MM.1S (cell line): Measurements from ENCODE around the gene LCN15.

Source experiments
- DNase-seq: peaks from one replicate; pipeline ENCODE4 v3.0.0-alpha.2; 2015
- H2AFZ ChIP-seq: fragments of 300-600 bp; sonication (generic); 2 replicates; pipeline ENCODE4 v1.6.0; 2016; ENCODE audit warnings: antibody characterized with exemption, low read length
- H3F3A ChIP-seq: fragments of 300-600 bp; sonication (generic); 2 replicates; pipeline ENCODE4 v1.6.1; 2016; ENCODE audit warnings: mild to moderate bottlenecking, antibody characterized with exemption, low read length, moderate library complexity, mixed read lengths; ENCODE audit not compliant: insufficient read depth
- H3K27ac ChIP-seq: fragments of 300-600 bp; sonication (generic); 2 replicates; pipeline ENCODE4 v1.5.1; 2016; ENCODE audit warnings: mild to moderate bottlenecking, low read length
- H3K27me3 ChIP-seq: fragments of 300-600 bp; sonication (generic); replicated peaks from 2 replicates; pipeline ENCODE4 v1.6.0; 2016; ENCODE audit warnings: low read length; ENCODE audit not compliant: insufficient read depth
- H3K36me3 ChIP-seq: fragments of 300-600 bp; sonication (generic); replicated peaks from 2 replicates; pipeline ENCODE4 v1.6.1; 2016; ENCODE audit warnings: mild to moderate bottlenecking, low read length, mixed read lengths; ENCODE audit not compliant: insufficient read depth
- H3K4me1 ChIP-seq: fragments of 300-600 bp; sonication (generic); 2 replicates; pipeline ENCODE4 v1.6.1; 2016; ENCODE audit warnings: low read length, mixed read lengths
- H3K4me2 ChIP-seq: fragments of 300-600 bp; sonication (generic); 2 replicates; pipeline ENCODE4 v1.6.0; 2016; ENCODE audit warnings: low read depth, low read length
- H3K4me3 ChIP-seq: fragments of 300-600 bp; sonication (generic); 2 replicates; pipeline ENCODE4 v1.5.1; 2016; ENCODE audit warnings: low read length, mixed read lengths
- H3K79me2 ChIP-seq: fragments of 300-600 bp; sonication (generic); 2 replicates; pipeline ENCODE4 v1.6.1; 2016; ENCODE audit warnings: mixed run types, low read length, mixed read lengths
- H3K9ac ChIP-seq: fragments of 300-600 bp; sonication (generic); 2 replicates; pipeline ENCODE4 v1.6.1; 2016; ENCODE audit warnings: low read length, mixed read lengths
- H3K9me2 ChIP-seq: fragments of 300-600 bp; sonication (generic); replicated peaks from 2 replicates; pipeline ENCODE4 v1.6.1; 2016; ENCODE audit warnings: mild to moderate bottlenecking, low read length, mixed read lengths; ENCODE audit not compliant: insufficient read depth
- H3K9me3 ChIP-seq: fragments of 300-600 bp; sonication (generic); replicated peaks from 2 replicates; pipeline ENCODE4 v1.6.1; 2016; ENCODE audit warnings: mild to moderate bottlenecking, low read length, mixed read lengths; ENCODE audit not compliant: insufficient read depth
- H4K20me1 ChIP-seq: fragments of 300-600 bp; sonication (generic); 2 replicates; pipeline ENCODE4 v1.6.1; 2016; ENCODE audit warnings: mild to moderate bottlenecking, low read length, moderate library complexity, mixed read lengths; ENCODE audit not compliant: insufficient read depth
- CTCF ChIP-seq: fragments of 300-600 bp; sonication (generic); IDR thresholded peaks from 2 replicates; pipeline ENCODE4 v1.5.1; 2016; ENCODE audit warnings: antibody characterized with exemption, low read length, mixed read lengths
- EZH2 ChIP-seq: fragments of 300-600 bp; sonication (generic); optimal IDR thresholded peaks from 2 replicates; pipeline ENCODE3; 2017; ENCODE audit warnings: low read depth, mild to moderate bottlenecking, antibody characterized with exemption, low read length, mixed read lengths
- EZH2phosphoT487 ChIP-seq: fragments of 300-600 bp; sonication (generic); IDR thresholded peaks from 2 replicates; pipeline ENCODE4 v1.6.1; 2018; ENCODE audit warnings: antibody characterized with exemption, low read length

The LCN15 gene

GRCh38 chr9:136764301-136764891 is at the start of gene LCN15:
TSS of gene LCN15 (minus strand) at chr9:136764518. CDS start at chr9:136764488, 30 bp downstream.
- peak within 1 kb of the TSS; percentile 94; the same call in 1 of the 2 replicates for H3K4me2 ChIP-seq
- no peaks in the 10 kb centered on the region for H3K9me2 ChIP-seq
- H3K4me1 ChIP-seq: peaks cover 17% of the 10 kb centered on the region
- H3F3A ChIP-seq: peaks cover 28% of the 10 kb centered on the region
- peak within 1 kb of the TSS; percentile 59; the same call in 1 of the 2 replicates for H3K4me3 ChIP-seq
- peaks cover 26% of the 10 kb centered on the region for H3K27me3 ChIP-seq
- H3K36me3 ChIP-seq: no peaks in the 10 kb centered on the region
- peak within 1 kb of the TSS; percentile 70; the same call in 1 of the 2 replicates for H3K27ac ChIP-seq
- TF ChIP-seq EZH2phosphoT487 (no peak), EZH2 (no peak), CTCF (no peak)
- no peaks in the 10 kb centered on the region for H4K20me1 ChIP-seq
- DNase-seq: no peak
- H3K79me2 ChIP-seq: no peaks in the 10 kb centered on the region
- no peaks in the 10 kb centered on the region for H3K9me3 ChIP-seq
- no peak within 1 kb of the TSS; the same call in 1 of the 2 replicates for H3K9ac ChIP-seq
- no peak within 1 kb of the TSS for H2AFZ ChIP-seq

GRCh38 chr9:136808806-136809158 is 44.5 kb upstream of the LCN15 start:
- no peak overlapping the region for H2AFZ ChIP-seq
- H3K36me3 ChIP-seq: no peaks in the 10 kb centered on the region
- H3K4me1 ChIP-seq: peaks cover 21% of the 10 kb centered on the region; the same call in 1 of the 2 replicates
- H3K9ac ChIP-seq: peak overlapping the region; percentile 58; the same call in 1 of the 2 replicates
- no peaks in the 10 kb centered on the region for H3K27me3 ChIP-seq
- peak overlapping the region; percentile 57 for H3K4me2 ChIP-seq
- H3K27ac ChIP-seq: no peak overlapping the region
- no peaks in the 10 kb centered on the region for H3K9me2 ChIP-seq
- no peaks in the 10 kb centered on the region for H4K20me1 ChIP-seq
- DNase-seq: peak; percentile 14
- H3F3A ChIP-seq: peaks cover 3% of the 10 kb centered on the region; the same call in 1 of the 2 replicates
- TF ChIP-seq EZH2phosphoT487 (no peak), CTCF (no peak), EZH2 (no peak)
- H3K79me2 ChIP-seq: peaks cover 65% of the 10 kb centered on the region
- H3K9me3 ChIP-seq: no peaks in the 10 kb centered on the region
- peak overlapping the region; percentile 90 for H3K4me3 ChIP-seq

- H3K9me3 ChIP-seq: no peaks in the 10 kb centered on the region
- no peak overlapping the region; the same call in 1 of the 2 replicates for H2AFZ ChIP-seq
- H3K9me2 ChIP-seq: no peaks in the 10 kb centered on the region
- H4K20me1 ChIP-seq: no peaks in the 10 kb centered on the region
- no peaks in the 10 kb centered on the region for H3K27me3 ChIP-seq
- peak overlapping the region; percentile 81 for H3K9ac ChIP-seq
- H3K4me3 ChIP-seq: peak overlapping the region; percentile 90
- peaks cover 3% of the 10 kb centered on the region; the same call in 1 of the 2 replicates for H3F3A ChIP-seq
- no peak overlapping the region for H3K27ac ChIP-seq
- H3K36me3 ChIP-seq: no peaks in the 10 kb centered on the region
- peaks cover 21% of the 10 kb centered on the region; the same call in 1 of the 2 replicates for H3K4me1 ChIP-seq
- H3K79me2 ChIP-seq: peaks cover 62% of the 10 kb centered on the region
- peak; percentile 22 for DNase-seq
- TF ChIP-seq EZH2phosphoT487 (no peak), CTCF (no peak), EZH2 (no peak)
- H3K4me2 ChIP-seq: peak overlapping the region; percentile 57
Measured at GRCh38 chr9:136808075-136808805, 43.9 kb upstream of the LCN15 start.
